ENCODE results near the gene NWD2.

The NWD2 gene

DNA sequence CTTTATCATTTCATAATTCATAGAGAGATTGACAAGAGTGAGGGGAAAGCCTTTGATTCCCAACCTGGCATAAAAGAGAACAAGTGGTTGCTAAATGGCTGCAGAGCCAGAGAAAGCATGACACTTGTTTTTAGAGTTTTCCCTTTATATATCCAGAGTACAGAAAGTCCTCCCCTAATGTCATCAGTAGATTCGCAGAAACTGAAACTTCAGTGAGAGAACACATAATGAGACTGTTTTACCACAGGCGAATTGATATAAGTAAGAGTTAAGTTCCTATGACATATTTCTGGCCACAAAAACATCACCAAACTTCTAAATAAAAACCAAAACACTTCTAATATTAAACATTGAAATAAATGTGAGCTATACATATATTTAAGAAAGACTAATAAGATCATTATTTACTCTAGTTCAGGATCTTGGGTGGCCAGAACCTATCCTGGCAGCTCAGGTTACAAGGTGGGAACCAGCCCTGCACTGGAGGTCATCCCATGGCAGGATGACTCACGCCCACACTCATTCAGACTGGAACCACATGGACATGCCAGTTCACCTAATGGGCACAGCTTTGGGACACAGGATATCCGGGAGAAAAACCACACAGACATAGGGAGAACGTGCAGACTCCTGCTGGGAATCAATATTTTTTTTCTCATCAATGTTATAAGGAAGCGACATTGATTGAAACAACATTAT, 35.5 kb downstream of the NWD2 start:
- DNase-seq = no peak

DNA sequence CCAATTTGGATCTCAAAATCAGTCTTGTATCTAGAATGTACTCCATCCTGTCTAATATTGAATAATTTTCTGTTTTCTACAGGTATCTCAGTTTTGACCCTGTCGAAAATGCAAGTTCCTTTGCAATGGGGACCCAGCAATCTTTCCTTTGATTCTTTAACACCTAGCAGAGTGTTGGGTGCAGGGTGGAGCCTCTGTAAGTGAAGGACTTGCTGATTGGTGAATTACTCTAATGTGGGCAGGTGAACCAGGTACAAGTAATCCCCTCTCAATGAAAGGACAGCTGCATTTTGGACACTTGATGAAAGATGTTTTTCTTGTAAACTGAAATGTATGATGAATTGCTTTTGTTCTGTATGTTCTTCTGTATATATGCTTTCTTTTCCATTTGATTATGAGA, 54.9 kb downstream of the NWD2 start:
- DNase-seq = no peak

- DNase-seq = no peak
Measured at GRCh38 chr4:37304612-37305011, 60.1 kb downstream of the NWD2 start.

GRCh38 chr4:37305984-37306383, 61.4 kb downstream of the NWD2 start:
- no peak for DNase-seq

DNA sequence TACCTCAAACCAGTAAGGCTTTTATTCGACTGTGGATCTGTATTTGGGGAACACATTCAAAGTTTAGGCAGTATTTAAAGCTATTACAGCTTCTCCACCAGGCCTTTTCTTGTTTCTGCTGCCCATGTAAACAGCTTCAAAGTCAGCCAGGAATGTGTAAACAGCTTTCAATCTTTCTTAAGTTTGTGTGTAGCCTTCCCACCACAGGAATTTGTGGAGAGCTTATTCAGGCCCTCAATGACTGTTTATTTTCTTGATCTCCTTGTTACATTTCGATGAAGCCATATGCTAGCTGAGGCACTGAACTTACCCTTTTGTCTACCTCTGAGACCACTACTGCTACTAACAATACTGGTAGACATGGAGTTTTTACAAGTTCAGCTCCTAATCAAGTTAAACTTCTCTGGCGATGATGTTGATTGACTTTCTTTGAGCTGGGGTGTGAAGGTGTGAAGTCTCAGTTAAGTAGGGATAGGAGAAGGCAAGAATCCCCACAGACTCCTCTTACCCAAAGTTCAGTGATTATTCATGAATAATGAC, 72.6 kb downstream of the NWD2 start:
- DNase-seq = no peak

DNA sequence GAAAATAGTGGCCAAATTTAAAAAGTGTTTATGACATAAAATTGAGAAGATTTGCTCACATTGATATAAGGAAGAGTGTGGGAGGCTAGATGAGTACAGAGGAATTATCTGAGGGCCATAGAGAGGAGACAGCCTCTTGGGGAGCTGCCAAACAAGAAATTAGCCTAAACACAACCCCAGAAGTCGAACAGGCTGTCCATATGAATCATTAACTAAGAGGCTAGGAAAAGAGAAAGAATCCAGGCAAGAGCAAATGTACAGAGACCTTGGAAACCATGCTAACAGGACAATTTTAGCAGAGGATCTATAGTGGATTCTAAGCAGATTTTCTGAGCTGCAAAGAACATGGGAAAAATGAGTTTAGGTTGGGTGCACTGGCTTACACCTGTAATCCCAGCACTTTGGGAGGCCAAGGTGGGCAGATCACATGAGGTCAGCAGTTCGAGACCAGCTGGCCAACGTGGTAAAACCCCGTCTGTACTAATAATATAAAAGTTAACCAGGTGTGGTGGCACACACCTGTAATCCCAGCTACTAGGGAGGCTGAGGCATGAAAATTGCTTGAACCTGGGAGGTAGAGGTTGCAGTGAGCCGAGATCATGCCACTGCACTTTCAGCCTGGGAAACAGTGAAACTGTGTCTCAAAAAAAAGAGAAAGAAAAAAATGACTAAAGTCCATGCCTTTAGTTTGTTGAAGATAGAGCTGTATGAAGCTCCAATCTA, 76.1 kb downstream of the NWD2 start:
- DNase-seq = no peak

DNA sequence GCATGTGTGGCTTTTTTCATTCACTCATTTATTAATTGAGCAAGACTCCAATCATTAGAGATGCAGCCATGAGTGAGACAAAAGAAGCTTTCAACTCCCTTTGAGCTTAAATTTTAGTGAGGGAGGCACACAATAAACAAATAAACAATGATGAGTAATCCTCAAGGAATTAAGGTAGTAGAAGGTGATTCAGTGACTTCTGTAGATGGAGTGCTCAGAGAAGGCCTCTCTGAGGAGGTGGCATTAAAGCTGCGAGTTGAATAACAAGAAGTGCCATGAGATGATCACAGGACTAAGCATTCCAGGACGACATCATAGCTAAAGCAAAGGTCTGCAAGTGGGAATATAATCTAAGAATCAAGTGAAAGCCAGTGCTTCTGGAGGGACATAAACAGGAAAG, 77.6 kb downstream of the NWD2 start:
- DNase-seq = no peak

DNA sequence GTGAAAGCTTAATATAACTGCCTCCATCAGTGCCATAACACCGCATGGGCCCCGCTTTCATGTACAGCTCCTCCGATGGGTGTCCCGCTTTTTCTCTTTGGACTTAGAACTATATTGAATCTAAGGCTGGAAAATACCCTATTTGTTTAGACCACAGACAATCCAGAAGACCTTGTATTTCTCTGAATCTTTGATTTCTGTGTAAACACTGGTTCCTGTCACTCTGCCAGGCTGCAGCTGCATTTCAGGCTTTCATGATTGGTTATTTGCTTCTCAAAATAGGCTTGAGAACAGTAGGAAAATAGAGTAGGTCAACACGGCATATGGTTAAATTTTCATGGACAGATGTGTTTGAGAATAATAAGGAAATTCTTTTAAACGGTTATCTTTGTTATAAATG, 80.0 kb downstream of the NWD2 start:
- no peak for DNase-seq

GRCh38 chr4:37326852-37327251, 82.3 kb downstream of the NWD2 start:
- no peak for DNase-seq

- DNase-seq = no peak
Measured at GRCh38 chr4:37338972-37339371, 94.4 kb downstream of the NWD2 start.

DNA sequence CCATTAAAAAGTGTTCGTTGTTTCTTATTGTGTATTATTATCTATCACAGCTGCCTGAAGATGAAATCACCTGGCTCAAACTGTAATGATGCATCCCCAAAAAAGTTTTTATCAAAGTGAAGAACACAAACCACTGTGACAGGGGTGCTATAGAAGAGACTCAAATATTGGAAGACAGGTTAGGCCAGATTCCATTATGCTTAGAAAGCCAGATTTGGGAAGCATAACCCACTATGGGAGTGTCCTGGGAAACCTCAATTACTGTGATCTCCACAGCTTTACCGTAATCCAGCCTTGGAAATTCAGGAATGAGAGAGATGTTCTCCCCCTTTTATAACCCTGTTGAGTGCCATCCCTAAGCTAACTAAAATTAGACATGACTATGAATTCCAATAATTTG, 114.2 kb downstream of the NWD2 start:
- no peak for DNase-seq

DNA sequence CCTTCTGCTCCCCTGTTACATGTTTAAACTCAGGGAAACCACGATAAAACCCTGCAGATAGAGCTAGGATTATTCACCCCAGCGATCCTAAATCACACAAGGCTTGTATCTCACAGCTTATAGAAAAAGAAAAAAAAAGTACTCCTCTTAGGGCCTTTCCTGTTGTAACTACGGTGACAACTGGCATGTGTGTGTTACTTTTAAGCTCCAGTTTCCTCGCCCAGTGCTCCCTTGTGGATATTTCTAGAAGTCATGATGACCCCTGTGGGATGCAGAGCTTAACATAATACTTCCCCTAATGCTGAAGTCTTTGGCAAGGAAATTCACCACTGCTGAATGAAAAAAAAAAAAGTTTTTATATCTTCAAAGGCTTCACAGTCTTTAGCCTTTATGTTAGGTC, 114.7 kb downstream of the NWD2 start:
- DNase-seq = no peak

DNA sequence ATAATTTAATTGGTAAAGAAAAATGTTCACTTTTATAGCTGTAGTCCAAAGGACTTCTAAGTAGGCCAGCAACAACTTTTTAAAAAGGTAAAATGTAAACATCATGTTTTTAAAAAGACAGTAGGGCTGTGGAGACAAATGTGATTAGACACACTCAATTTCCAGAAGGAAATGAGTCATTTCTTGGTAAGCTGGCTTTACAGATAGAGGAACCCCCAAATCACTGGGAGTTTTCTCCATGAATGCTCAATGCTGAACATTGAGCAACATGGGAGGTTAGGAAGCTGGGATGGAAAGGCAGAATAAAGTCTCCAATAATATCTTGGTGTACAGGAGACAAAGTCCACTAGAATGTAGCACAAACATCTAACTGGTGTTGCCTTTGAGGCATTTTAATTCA, 121.3 kb downstream of the NWD2 start:
- no peak for DNase-seq

GRCh38 chr4:37367901-37368300, 123.4 kb downstream of the NWD2 start:
- no peak for DNase-seq

- no peak for DNase-seq
Measured at GRCh38 chr4:37370052-37370451, 125.5 kb downstream of the NWD2 start.

- DNase-seq = no peak
Measured at GRCh38 chr4:37381040-37381668, 136.6 kb downstream of the NWD2 start.

DNA sequence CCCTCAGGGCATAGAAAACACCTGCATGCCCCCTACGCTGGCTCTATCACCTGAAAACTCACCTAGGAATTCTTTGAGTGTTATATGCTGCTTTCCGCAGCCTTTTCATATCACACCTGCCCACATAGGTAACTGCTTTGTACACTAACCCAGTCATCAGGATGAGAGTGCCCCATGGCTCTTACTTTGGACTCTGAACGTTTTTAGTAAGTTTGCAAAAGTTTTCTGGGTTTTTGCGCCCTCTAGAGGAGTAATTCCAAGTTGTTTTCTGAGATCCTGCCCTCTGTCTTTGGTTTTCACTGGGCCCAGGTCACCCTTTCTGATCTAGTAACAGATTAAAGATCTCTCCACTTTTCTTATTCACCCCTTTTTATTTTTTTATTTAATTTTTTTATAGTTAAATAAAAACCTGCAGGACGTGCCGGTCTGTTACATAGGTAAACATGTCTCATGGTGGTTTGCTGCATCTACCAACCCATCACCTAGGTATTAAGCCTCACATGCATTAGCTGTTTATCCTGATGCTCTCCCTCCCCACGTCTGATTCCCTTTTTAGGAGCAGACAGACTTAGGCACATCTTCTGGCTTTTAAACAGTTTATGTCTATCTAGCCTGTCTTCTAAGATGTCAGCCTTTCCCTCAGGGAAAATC, 139.2 kb downstream of the NWD2 start:
- no peak for DNase-seq

DNA sequence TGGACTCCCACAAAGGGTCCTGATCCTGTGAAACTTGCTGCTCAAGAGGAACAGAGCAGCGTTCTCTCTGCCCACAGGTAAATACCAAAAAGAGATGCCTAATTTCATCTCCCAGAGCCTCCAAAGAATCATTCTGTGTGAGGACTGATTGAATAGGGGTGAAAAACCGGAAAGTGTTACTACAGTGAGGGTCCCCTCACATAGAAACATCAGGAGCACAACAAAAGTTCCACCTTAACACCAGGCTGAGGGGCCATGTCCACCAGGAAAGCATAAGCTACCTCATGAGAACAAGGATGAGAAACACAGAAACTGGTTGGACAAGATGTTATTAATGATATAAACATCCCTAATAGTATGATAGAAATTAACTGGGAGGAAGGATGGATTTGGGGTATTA, 140.9 kb downstream of the NWD2 start:
- no peak for DNase-seq

DNA sequence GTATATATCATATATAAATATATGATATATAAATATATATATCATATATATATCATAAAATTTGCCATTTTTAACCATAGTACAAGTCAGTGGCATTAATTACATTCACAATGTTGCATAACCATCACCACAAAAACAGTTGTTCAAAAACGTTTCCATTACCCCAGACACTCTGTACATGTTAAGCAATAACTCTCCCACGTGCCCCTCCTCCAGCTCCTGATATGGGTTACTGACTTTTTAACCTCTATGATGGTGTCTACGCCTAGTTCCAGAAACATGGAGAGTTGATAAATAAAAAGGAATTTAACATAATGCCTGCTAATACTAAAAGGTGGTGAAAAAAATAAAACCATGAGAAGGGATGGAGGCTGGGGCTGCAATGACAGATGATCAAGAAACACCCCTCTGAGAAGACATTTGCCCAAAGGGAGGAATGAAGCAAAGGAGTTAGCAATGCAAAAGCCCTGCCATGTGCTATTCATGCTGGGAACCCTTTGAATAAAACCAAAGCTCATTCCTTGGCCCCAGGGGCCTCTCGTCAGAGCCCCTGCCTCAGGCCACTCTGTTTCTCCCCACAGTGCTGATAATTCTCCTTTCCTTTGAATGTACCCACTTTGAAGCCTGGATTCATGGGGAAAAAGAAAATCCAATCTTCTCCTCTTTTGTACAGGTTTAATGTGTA, 144.3 kb downstream of the NWD2 start:
- no peak for DNase-seq

GRCh38 chr4:37389366-37389765, 144.8 kb downstream of the NWD2 start:
- DNase-seq = no peak

DNA sequence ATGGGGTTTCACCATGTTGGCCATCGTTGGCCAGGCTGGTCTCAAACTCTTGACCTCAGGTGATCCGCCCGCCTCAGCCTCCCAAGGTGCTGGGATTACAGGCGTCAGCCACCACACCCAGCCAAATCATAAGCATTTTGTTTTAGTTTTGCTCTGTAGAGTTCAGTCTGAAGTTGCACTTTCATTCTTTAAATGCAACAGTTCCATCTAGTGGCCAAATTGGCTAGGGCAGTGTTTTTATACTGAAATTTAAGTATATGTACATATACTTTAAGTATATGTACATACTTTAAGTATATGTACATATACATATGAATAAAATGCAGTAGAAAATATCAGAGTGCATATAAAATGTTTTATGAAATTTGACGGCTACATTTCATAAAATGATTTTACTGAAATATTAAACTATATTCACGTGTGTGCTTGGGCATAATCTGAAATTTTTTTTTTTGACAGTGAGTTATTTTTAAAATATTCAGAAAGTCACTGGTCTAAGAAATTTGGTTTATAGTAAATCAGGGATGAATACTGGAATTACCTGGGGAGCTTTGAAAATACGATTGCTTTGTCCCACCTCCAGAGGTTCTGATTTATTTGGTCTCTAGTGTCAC, 145.5 kb downstream of the NWD2 start:
- DNase-seq = peak in 1 of 2 donors; percentile 25

DNA sequence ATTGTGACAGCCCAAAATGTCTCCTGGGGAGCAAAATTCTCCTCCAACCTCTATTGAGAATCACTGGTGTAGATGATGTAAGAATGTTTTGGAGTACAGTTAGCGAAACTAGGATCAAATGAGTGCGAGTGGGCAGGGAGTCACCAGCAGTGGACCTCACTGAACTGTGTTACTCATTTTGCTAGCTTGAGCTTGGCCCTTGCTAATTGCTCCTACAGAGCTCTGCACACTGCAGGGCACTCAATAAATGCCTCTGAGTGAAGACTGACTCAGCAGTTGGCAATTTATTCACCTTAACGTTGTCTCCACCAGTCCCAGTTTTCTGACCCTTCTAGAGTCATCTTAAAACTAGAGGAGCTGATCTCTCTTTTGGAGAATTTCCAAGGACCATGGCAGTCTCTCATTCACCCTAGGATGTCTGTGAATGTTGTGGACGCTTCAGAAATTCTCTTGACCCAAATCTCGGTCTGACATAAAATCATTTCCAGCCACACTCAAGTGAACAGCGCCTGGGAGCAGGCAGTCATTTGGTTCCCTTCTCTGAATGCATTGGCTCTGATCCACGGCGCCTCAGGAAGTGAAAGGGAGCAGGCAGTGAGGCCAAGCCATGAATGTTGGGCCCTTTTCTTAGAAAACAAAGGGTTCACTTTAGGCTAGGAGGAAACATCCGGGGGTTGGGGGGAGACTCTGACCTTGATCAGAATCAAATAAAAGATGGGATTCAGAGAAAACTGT, 148.1 kb downstream of the NWD2 start:
- no peak for DNase-seq

Data from stimulated activated CD4-positive, alpha-beta T cell treated with anti-CD3 and anti-CD28 coated beads, Interleukin-2, amount 100 ng/mL, for 24 hours (primary cell).